A549 (cell line): ENCODE measurements around the gene ZNF469.

ENCODE experiments used
- CTCF ChIP-seq: fragments of >200 bp; sonication (Bioruptor Twin); formaldehyde crosslinking; IDR thresholded peaks from 3 replicates; pipeline ENCODE4 v1.5.1; 2016
- EP300 ChIP-seq, 2 experiments: fragments of >200 bp; sonication (Bioruptor Twin); formaldehyde crosslinking; IDR thresholded peaks; 2 replicates in 1 of 2; 3 replicates in 1 of 2; pipeline ENCODE4 v1.6.1; 2016 to 2017
- FOSL2 ChIP-seq, 2 experiments: fragments of 450-650 bp in 1 of 2; fragments of >200 bp in 1 of 2; sonication (Bioruptor Twin) in 1 of 2; formaldehyde crosslinking; IDR thresholded peaks; 2 replicates each; pipeline versions ENCODE4 v1.5.0 to v1.6.1; 2016 to 2020; ENCODE audit warnings: mild to moderate bottlenecking in 1 of 2, moderate library complexity in 1 of 2
- POLR2A ChIP-seq: IDR thresholded peaks from 2 replicates; pipeline ENCODE4 v1.6.1; 2012; ENCODE audit warnings: mild to moderate bottlenecking, low read length
- POLR2AphosphoS2 ChIP-seq: conservative IDR thresholded peaks from 2 replicates; pipeline ENCODE4 v1.6.1; 2012; ENCODE audit warnings: low read length, improper control_type of control experiment, inconsistent platforms
- TF ChIP-seq, protein P1 (sequence below): fragments of 200-600 bp; sonication (generic); IDR thresholded peaks from 2 replicates; pipeline ENCODE4 v1.6.1; 2016; ENCODE audit warnings: antibody characterized with exemption, mild to moderate bottlenecking, moderate library complexity
- TF ChIP-seq, protein P2 (sequence below): fragments of 250-450 bp; sonication (Bioruptor Pico); IDR thresholded peaks from 2 replicates; pipeline ENCODE4 v1.5.0; 2021; ENCODE audit warnings: mild to moderate bottlenecking, moderate library complexity, borderline replicate concordance

- TF ChIP-seq EP300 (IDR thresholded peaks at IDR 0.05) (no peak), CTCF (no peak), FOSL2 (IDR thresholded peaks at IDR 0.05) (no peak), FOSL2 (CRISPR knock-in tag; IDR thresholded peaks at IDR 0.05) (no peak), POLR2A (no peak), POLR2AphosphoS2 (no peak)
- TF ChIP-seq, protein P1, sequence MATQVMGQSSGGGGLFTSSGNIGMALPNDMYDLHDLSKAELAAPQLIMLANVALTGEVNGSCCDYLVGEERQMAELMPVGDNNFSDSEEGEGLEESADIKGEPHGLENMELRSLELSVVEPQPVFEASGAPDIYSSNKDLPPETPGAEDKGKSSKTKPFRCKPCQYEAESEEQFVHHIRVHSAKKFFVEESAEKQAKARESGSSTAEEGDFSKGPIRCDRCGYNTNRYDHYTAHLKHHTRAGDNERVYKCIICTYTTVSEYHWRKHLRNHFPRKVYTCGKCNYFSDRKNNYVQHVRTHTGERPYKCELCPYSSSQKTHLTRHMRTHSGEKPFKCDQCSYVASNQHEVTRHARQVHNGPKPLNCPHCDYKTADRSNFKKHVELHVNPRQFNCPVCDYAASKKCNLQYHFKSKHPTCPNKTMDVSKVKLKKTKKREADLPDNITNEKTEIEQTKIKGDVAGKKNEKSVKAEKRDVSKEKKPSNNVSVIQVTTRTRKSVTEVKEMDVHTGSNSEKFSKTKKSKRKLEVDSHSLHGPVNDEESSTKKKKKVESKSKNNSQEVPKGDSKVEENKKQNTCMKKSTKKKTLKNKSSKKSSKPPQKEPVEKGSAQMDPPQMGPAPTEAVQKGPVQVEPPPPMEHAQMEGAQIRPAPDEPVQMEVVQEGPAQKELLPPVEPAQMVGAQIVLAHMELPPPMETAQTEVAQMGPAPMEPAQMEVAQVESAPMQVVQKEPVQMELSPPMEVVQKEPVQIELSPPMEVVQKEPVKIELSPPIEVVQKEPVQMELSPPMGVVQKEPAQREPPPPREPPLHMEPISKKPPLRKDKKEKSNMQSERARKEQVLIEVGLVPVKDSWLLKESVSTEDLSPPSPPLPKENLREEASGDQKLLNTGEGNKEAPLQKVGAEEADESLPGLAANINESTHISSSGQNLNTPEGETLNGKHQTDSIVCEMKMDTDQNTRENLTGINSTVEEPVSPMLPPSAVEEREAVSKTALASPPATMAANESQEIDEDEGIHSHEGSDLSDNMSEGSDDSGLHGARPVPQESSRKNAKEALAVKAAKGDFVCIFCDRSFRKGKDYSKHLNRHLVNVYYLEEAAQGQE, result no peak
- TF ChIP-seq, protein P2, sequence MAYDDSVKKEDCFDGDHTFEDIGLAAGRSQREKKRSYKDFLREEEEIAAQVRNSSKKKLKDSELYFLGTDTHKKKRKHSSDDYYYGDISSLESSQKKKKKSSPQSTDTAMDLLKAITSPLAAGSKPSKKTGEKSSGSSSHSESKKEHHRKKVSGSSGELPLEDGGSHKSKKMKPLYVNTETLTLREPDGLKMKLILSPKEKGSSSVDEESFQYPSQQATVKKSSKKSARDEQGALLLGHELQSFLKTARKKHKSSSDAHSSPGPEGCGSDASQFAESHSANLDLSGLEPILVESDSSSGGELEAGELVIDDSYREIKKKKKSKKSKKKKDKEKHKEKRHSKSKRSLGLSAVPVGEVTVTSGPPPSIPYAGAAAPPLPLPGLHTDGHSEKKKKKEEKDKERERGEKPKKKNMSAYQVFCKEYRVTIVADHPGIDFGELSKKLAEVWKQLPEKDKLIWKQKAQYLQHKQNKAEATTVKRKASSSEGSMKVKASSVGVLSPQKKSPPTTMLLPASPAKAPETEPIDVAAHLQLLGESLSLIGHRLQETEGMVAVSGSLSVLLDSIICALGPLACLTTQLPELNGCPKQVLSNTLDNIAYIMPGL, result no peak
Observed at GRCh38 chr16:88385831-88386815, 3.4 kb downstream of the ZNF469 start.
